GM15510 (cell line): Measurements from ENCODE around the gene IVD.

Experiments
- POLR2A ChIP-seq: IDR thresholded peaks from 3 replicates; pipeline ENCODE4 v1.6.1; 2011; ENCODE audit warnings: borderline replicate concordance; ENCODE audit not compliant: insufficient read length; ENCODE audit errors: extremely low read depth

The IVD gene

DNA sequence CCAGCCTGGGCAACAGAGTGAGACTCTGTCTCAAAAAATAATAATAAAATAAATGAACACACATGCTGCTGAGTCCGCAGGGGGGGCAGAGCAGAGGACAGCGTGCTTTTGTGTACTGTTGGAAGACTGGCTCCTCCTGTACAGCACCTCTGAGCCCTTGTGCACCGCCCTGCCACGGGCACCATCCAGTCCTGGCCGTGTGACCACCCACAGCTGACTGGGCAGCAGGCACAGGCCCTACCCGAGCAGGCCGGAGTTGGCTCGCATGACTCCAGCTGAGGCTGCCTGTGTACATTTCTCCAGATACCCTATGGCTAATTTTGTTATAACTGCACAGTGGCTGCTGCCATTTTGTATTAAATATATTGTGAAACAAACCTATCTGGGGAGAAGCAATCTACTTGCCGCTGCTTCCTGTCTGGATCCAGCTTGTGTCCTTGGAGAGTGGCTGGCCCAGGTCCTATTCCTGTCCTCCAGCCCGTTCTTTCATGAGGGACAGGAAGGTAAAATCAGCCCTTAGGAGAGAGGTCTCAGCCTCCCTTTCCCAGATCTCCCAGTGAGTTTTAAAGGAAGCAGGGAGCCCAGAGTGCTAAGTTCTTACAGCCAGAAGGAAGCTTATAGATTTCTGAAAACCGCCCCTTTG is 14.6 kb downstream of the IVD start:
- TF ChIP-seq POLR2A, result no peak

DNA sequence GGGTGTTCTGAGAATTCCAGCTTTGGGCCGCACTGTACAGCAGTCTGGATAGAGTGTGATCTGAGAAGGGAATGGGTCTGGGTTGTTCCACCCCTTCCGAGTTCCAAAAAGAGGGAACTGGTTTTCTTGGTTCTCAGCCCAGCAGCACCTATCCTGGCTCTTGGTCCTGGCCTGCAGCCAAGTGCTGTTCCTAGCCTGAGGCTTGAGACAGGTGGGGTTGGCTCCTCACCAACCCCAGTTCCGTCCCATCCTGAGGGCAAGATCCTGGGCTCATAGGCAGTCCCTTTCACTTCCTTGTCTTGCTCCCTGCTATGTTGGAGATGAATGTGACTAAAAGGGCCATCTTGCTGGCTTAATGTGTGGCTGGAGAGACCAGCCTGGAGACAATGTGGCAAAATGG is 15.2 kb downstream of the IVD start:
- TF ChIP-seq POLR2A, result no peak

DNA sequence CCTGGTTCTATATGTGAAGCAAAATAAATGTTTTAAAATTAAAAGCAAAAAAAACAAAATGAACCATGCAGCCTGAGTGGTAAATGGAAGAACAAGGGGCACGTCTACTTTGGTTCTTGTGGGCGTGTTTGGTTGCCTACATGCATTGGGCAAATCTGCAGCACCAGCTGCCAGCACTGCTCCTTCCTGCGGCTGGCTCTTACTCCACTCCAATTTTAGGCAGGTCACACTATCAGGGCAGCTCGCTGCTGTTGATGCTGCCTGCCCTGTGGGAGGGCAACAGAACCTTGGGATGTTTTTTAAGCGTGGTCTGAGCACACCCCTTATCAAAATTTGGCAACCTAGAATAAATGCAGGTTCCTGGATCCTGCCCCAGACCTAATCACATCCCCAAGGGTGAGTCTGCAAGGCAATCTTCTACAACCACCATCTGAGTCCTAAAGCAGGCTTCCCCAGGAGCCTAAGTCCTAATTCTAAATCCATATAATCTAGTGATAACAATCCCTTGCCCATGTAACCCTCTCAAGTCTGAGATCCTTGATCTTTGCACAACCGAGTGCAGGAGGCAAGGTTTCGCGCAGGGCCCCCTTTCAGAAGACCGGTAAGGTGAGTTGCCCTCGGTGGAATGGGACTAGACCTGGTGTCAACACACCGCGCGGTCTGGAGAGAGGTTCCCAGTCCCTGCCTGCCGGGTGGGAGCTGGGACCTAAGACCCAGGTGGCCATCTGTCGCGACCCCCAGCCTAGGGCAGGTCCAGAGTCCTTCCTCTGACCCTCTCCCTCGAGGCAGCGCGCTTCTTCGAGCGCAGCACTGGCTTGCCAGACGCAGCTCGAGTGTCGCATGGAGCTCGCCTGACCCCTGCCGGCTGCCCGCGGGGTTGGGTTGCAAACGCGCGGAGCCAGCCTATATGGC is 15.9 kb downstream of the IVD start:
- peak; percentile 39 for TF ChIP-seq POLR2A

DNA sequence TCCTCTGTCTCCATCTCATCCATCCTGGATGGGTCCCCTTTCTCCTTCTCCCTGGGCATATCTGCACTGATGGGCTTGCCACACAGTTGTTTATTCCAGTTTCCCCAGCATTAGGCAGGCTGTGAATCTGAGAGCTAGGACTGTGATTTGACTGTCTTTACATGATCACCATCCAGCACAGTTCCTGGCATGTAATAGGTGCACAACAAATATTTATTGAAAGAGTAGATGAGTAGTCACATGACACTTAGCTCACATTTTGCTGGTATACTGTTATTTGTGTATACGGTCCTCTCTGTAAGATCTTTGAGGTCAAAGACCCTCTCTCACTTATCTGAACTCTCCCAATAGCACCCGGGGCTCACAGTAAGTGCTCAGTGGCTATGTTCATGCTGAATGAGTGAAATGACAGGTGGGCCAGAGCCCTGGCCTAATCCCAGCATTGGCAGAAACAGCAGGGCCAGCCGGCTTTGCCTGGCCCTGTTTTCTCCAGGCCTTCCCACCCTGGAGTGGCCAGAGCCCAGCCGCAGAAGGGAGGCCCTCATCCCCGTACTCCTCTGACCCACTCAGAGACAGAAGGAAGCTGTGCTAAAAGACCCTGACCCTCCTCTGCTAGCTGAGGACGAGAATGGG is 19.0 kb downstream of the IVD start:
- no peak for TF ChIP-seq POLR2A

DNA sequence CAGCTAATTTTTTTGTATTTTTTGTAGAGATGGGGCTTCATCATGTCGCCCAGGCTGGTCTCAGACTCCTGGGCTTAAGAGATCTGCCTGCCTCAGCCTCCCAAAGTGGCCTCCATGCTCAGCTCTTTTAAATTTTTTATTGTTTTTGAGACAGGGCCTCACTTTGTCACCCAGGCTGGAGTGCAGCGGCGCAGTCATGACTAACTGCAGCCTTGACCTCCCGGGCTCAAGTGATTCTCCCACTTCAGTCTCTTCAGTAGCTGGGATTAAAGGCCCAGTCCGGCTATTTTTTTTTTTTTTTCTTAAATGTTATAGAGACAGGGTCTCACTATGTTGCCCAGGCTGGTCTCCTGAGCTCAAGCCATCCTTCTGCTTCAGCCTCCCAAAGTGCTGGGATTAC is 20.1 kb downstream of the IVD start:
- no peak for TF ChIP-seq POLR2A

DNA sequence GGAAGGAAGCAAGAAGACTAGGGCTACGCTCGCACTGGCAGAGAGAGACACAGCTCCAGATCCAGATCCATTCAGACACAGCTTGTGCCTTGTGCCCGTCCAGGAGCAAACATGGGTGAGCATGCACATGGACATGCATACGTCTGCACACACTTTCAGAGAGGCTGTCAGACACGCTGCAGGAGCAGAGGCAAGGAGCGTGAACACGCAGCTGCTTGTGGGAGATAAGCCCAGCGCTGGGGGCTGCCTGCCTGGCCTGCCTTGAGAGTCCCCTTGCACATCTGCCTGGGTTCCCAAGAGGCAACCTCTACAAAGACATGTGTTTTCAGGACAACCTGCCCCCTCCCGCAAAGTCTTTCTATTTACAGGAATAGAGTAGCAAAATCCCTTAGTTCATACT is 21.6 kb downstream of the IVD start:
- TF ChIP-seq POLR2A, result no peak

DNA sequence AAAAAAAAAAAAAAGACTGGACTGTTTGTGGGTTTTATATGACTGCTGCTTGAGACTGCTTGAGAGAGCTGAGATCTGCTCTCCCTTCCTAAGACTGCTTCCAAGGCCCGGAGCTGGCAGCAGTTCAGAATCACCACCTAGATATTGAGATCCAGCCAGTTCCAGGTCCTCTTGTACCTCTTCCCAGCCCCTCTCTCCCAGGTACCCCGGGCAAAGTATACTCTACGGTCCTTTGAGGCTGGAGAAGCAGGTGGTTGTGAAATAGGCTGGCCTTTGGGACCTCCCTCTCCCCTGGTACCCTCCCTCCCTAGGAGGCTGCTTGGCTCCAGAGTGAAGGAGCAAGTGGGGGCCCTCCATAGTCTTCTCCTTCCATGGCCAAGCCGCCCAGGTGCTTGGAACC is 22.6 kb downstream of the IVD start:
- no peak for TF ChIP-seq POLR2A

DNA sequence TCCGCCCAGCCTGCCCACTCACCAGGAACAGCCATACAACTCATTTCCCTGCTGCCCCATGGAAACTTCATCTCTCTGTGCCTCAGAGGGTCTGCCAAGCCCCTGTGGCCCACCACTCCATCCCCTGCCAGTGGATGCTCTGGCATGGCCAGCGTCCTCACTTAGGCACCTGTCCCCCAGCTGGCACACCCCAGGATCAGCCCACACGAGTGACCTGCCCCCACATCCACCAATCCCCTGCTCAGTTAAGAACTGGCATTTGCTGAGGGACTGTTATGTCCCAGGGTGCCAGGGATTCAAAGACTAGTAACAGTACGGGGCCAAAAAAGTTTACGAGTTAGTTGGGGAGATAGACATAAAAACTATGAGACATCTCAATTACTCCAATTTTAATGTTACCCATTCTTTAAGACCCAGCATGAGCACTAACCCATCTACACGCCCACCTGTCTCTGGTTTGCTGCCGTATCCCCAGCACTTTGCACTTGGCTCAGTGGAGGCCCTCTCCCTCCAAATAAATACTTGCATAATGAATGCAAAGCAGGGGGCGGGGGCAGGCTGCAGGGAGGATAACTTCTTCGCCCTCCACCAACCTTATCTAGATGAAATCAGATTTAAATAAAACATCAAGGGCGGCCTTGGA is 23.6 kb downstream of the IVD start:
- TF ChIP-seq POLR2A, result no peak

DNA sequence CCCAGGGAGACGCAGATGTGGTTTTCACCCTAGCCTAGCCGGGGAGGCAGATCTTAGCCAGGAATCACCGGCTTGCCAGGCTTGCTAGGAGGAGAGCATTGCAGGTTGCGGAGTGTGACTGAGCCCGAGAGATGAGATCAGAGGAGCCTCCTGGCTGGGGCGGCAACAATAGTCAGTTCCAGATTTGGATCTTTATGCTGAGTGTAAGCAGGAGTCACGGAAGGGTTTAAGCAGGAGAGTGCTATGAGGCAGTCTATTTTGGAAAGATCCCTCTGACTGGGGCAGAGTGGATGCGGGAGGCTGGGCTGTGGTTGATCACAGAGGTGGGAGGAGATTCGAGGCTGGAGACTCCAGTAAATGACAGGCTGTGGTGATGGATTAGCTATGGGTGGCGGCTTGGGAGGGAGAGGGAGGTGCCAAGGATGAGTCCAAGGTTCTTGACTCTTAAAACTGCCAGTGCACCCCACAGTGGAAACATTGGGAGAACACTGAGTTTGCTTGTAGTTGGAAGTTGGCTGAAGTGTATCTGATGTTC is 24.7 kb downstream of the IVD start:
- TF ChIP-seq POLR2A, result no peak

DNA sequence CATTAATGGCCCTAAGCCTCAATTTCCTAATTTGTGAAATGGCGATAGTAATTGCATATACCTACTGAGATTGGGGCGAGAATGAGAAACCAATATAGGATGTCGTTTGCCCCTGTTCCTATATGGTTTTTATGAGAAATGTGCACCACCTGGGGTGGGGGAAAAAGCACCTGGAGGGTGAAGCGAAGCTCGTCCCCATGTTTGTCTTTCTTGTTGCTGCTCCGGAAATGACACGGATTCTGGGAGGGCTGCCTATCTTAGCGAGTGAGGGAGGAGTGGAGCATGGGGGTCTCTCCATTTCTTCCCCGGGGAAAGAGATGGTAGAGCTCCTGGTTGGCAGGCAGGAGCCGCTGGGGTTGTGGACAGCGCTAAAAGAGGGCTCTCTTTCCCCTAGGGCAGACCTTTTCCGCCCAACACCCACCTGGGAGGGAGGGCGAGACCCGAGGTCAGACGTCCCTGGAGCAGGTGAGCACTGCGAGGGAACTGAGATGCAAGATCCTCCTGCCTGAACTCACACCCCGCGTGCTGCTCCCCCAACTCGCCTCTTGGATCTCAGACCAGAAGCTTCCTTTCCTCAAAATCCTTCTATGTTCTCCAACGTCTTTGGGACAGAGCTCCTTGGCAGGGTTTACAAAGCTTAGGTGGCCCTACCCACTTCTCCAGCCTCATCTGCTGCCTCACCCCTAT is 29.6 kb downstream of the IVD start:
- TF ChIP-seq POLR2A, result no peak

DNA sequence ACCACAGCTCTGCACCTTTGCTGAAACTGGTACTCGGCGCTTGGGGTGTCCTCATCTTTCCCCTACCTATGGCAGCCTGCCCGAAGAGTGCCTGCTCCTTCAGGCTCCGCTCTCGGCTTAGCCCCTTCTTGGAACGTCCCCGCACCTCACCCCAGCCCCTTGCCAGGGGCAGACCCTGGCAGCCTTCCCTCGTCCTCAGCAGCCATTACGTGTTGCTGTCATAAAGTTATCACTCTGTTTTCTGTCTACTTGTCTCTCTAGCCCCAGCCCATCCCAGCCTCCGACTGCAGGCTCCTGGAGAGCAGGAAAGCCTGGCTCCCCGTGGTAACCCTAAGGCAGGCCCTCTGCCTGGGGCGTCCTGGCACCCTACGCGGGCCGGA is 30.1 kb downstream of the IVD start:
- no peak for TF ChIP-seq POLR2A

DNA sequence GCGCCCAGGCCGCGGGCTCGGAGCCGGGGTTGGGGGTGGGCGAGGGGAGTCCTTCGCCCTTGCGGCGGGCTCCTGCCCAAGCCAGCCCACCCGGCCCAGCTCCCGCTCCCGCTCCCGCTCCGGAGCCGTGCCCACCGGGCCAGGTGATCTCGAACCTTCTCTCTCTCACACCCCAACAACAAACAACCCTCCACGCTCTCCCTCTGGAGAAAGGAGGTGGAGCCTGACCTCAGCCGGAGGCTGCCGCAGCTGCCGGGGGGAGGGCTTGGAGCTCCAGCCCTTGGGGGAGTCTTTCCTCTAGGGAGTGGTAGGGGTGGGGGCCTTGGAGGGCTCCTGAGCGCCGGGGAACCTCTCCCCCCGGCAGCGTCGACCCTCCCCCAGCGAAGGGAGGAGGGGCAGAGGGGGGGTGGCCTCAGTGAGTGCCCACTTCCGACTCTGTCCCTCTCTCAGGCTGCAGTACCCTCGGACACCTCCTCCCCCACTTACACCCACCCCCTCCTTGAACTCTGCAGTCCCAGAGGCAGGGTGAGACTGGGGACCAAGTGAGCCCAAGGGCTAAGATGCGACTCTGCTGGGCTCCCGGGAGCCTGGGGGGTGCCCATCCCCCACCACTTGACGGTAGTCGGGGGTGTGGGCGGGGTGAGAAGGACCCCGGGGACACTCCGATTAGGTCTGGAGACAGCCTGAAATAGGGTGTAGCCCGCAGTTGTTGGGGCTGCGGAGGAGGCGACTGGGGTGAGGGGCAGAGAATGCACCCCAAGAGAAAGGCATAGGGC is 30.7 kb downstream of the IVD start:
- TF ChIP-seq POLR2A, result no peak

DNA sequence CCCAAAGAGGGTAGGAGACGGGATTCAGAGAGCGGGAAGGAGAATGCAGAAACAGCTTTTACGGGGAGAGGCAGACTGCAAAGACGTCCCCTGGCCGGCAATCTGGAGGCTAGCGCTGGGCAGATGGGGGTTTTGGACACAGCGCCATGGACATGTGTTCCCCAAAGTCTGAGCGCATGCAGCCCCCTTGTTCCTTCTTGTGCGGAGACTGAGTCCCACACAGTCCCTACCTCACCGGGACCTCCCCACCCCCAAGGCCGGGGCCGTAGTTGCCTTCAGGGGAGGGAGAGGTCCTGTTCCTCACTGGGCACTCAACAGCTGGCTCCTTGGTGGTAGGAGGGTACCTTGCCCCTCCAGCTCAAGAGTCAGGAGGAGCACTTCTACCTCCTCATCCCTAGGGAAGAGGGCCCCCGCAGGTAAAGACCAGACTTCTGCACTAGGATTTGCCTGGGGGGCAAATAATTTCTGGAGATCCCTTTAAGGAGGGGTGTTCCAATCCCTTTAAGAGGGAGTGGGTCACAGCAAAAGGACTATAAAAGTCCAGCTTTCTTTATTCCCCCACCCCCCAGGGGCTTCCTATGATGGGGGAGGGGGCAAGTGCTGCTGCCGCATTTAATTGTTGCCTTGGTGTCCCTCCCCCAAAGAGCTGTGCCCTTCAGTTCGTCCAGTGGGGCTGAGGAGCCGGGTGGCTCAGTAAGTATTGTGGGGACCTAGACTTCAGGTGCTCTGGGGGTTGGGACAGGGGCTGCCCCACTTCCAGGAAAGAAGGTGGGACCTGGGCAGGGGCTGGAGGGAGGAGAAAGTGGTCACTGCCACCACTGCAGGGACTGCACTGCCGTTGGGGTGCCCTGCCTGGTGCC is 31.5 kb downstream of the IVD start:
- TF ChIP-seq POLR2A, result no peak
